NCI-H526 (cell line): ENCODE data around the gene ARID1B.
A peak's percentile ranks its signal among the peaks of the same experiment; 100 is the strongest.
"Not testable (repeated sequence)": the region's sequence is repeated elsewhere in the genome, so short reads cannot be mapped to it uniquely, and the experiment has no call there.

Experiments
- DNase-seq, 2 experiments: peaks; one replicate each; lab custom pipeline; 2025; lab: John Stamatoyannopoulos, UW

The ARID1B gene

GRCh38 chr6:157133856-157134255 lies 356.7 kb downstream of the ARID1B start:
- no peak for DNase-seq

GRCh38 chr6:157134402-157135047 lies 357.3 kb downstream of the ARID1B start:
- no peak for DNase-seq

GRCh38 chr6:157135691-157136090 lies 358.5 kb downstream of the ARID1B start:
- no peak for DNase-seq

- no peak for DNase-seq
These were observed 360.3 kb downstream of the ARID1B start for GRCh38 chr6:157137501-157137900.

GRCh38 chr6:157139054-157139708 lies 362.0 kb downstream of the ARID1B start:
- DNase-seq: peak in 1 of 2 experiments; percentile 14

- no peak for DNase-seq
These were observed 366.2 kb downstream of the ARID1B start for GRCh38 chr6:157143171-157143889.

- no peak for DNase-seq
These were observed 367.0 kb downstream of the ARID1B start for GRCh38 chr6:157143890-157144798.

- DNase-seq: no peak
These were observed 367.8 kb downstream of the ARID1B start for GRCh38 chr6:157144859-157145568.

- no peak for DNase-seq
These were observed 368.6 kb downstream of the ARID1B start for GRCh38 chr6:157145656-157146285.

- DNase-seq: not testable (repeated sequence)
These were observed 370.2 kb downstream of the ARID1B start for GRCh38 chr6:157147054-157148026.

GRCh38 chr6:157148391-157149323 lies 371.5 kb downstream of the ARID1B start:
- DNase-seq: no peak

- DNase-seq: no peak
These were observed 372.9 kb downstream of the ARID1B start for GRCh38 chr6:157150076-157150475.

GRCh38 chr6:157151029-157151428 lies 373.9 kb downstream of the ARID1B start:
- DNase-seq: no peak

GRCh38 chr6:157151989-157152388 lies 374.8 kb downstream of the ARID1B start:
- no peak for DNase-seq

GRCh38 chr6:157152556-157152955 lies 375.4 kb downstream of the ARID1B start:
- DNase-seq: no peak

- no peak for DNase-seq
These were observed 378.6 kb downstream of the ARID1B start for GRCh38 chr6:157155804-157156203.

GRCh38 chr6:157157258-157157657 lies 380.1 kb downstream of the ARID1B start:
- no peak for DNase-seq

- DNase-seq: no peak
These were observed 381.3 kb downstream of the ARID1B start for GRCh38 chr6:157158456-157158855.

- no peak for DNase-seq
These were observed 381.7 kb downstream of the ARID1B start for GRCh38 chr6:157158897-157159296.
